HG03095 (cell line): ENCODE results near the gene RBM17.
"Not testable (repeated sequence)": the region's sequence is repeated elsewhere in the genome, so short reads cannot be mapped to it uniquely, and the experiment has no call there.

Experiments
- ATAC-seq: cut with Tn5 transposase; IDR thresholded peaks from one replicate; pipeline ENCODE4 v1.9.1; 2021; ENCODE audit warnings: moderate library complexity; ENCODE audit not compliant: unreplicated experiment

The RBM17 gene, protein sequence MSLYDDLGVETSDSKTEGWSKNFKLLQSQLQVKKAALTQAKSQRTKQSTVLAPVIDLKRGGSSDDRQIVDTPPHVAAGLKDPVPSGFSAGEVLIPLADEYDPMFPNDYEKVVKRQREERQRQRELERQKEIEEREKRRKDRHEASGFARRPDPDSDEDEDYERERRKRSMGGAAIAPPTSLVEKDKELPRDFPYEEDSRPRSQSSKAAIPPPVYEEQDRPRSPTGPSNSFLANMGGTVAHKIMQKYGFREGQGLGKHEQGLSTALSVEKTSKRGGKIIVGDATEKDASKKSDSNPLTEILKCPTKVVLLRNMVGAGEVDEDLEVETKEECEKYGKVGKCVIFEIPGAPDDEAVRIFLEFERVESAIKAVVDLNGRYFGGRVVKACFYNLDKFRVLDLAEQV

DNA sequence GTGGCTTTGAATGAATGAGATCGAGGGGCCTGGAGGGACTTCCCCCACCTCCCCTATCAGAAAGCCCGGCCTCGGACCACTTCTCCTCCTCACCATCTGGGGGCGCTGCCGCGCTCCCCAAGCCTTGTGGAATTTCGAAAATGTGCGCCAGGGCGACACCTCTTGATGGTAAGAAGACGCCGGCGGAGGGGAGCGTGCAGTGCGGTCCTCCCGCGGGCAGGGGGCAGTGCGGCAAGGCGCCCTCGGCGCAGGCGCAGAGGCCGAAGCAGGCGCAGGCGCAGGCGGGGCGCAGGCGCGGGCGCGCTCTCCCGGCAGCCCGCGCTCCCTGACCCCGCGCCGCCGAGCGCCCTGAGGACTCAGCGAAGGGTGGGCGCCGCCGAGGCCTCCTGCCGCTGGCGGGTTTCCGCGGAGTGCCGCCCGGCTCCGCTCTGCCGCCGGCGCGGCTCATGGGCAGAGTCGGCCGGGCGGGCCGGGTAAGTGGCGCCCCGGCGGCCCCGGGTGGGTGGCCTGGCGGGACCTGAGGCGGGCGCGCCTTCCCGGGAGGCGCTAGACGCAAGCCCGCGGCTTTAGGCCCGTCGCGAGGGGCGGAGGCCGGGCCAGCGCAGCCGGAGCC lies at the start of gene RBM17:
Gene RBM17, plus strand, starts transcription at position 314 of the 613 bp plus-strand sequence. CDS start 8,032 bp downstream, outside the sequence.
- ATAC-seq = peak; percentile 75

DNA sequence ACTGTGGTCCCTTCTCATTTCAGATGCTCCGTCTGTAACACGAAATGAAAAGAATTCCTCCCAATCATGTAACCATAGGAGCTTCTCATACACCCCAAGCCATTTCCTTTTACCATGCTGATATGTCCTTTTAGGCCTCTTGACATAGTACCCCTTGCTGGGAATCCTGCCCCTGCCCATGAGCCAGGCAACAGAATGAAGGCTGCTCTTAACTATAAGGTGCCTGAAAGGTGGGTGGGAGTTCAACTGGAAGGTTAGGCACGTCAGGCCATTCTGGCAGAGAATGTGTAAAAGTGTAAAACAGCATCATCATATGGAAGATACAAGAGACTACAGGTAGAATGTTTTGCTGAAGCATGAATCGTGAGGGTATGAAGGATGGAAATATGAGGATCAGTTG lies 49.1 kb upstream of the RBM17 start:
- no peak for ATAC-seq

DNA sequence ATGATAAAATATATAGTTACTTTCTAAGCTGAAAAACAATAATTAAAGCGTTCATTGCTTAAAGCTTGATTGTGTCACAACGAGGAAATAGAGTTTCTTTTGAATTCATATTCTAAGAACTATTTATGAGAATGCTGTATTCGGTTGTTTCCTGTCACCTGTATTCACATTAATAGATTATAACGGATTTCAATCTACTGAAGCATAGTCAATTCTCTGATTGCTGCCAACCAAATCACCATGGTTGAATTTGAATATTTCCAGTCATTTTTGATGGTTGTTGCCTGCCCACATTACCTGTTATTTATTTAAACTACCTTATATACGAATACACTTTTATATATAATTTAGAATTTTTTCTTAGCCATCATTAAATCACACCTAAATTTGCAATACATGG lies 48.6 kb upstream of the RBM17 start:
- ATAC-seq = no peak

DNA sequence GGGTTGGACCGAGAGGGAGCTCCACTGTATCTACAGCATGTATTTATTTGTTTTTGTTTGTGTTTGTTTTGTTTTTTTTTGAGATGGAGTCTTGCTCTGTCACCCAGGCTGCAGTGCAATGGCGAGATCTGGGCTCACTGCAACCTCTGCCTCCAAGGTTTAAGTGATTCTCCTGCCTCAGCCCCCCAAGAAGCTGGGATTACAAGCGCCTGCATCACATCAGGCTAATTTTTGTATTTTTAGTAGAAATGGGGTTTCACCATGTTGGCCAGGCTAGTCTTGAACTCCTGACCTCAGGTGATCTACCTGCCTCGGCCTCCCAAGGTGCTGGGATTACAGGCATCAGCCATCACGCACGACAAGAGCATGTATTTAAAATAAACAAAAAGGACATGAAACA lies 45.5 kb upstream of the RBM17 start:
- ATAC-seq = not testable (repeated sequence)

DNA sequence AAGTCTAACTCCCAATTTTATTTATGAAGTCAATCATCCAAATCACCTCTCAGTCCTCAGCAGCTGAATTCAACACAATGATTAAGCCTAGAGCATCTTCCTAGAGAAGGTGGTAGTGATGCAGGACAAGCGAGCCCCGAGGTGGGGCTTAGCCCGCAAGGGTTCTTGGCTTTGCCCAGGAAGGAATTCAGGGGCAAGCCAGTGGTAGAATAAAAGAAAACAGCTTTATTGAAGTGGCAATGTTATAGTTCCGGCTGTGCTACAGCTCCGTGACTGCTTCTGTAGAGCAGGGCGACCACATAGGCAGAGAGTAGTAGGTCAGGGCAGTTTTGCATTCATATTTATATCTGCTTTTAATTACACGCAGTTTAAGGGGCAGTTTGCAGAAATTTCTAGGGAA lies 44.8 kb upstream of the RBM17 start:
- ATAC-seq = no peak

DNA sequence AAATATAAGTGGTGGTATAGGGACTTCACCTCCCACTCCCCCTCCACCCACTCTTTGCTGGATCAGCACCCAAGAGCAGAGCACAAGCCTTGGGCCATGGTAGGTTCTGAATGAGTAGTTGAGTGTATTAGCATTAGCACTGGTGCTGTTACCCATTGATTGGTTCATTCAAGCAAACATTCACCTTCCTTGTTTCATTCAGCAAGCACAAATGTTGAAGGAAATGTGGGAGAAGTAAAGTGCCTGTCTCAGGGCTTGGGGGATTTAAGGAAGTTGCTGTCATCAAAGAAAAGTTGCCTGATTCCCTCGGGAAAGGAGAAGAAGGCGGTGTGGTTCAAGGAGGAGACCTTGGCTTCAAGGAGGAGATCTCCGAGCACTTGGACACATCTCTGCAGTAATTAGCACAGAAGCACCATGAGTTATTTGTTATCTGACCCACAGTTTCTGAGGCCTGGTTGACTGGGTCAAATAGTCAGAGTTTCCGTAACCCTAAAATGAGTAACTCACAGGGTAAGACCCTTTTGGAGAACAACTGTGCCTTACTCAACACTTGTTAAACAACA lies 44.0 kb upstream of the RBM17 start:
- no peak for ATAC-seq

DNA sequence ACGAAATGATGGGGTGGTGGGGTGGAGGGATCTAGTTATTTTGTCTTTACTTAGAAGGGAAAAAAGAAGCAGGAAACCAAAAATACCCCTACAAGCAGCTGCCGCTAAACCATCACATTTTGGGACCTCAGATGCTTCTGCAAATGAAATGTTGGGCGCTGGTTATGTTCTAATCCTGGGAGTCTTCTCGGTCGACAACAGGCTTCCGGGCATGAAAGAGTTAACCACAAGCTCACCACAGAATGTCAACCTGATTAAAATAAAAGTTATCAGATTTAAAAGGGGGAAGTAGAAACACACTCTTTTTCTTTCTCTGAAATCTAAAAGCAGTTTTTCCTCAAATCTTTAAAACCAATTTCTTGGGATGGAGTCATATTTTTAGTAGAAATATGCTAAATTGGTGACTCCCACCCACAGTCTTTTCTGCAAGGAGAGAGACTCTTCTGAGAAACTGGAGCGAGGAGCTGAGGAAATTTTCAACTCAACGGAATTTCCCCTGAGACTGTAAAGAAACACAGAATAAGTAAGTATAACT lies 43.5 kb upstream of the RBM17 start:
- no peak for ATAC-seq

DNA sequence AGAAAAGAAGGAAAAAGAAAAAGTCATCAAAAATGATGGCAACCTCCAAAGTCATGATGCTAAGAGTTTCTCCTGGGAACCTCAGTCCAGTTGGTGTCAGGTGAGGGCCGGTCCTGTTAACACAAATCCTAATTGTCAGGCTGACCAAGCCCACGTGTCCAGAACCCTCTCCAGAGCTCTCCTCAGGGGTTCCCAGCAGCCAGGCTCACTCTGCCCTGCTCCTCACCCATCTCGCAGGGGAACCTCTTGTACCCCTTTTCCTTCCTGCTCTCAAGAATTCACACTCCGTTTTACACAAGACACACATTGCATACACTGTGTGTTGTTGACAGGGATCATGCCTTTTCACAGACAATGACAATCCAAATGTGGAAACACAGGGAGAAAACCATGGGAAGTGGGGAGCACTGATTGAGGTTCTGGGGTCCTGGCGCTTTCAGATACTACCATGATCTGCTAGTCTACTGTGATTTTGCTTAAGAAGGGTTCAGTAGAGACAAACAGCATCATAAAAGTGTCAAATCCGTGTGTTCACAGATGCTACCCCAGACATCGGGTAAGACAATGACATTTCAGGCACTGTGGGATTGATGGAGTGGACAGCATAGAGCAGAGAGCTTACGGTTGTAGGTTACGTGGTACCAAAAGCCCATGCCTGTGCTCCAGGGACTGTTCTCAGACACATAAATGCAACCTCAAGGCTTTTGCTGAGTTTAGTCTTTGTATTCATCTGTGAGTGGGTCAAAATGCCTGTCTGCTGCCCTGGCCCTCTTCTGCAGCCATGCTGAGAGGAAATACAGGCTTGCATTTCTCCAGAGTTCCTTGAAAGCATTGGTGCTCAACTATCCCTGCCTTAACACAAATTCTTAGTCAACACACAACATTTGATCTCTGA lies 42.7 kb upstream of the RBM17 start:
- no peak for ATAC-seq

DNA sequence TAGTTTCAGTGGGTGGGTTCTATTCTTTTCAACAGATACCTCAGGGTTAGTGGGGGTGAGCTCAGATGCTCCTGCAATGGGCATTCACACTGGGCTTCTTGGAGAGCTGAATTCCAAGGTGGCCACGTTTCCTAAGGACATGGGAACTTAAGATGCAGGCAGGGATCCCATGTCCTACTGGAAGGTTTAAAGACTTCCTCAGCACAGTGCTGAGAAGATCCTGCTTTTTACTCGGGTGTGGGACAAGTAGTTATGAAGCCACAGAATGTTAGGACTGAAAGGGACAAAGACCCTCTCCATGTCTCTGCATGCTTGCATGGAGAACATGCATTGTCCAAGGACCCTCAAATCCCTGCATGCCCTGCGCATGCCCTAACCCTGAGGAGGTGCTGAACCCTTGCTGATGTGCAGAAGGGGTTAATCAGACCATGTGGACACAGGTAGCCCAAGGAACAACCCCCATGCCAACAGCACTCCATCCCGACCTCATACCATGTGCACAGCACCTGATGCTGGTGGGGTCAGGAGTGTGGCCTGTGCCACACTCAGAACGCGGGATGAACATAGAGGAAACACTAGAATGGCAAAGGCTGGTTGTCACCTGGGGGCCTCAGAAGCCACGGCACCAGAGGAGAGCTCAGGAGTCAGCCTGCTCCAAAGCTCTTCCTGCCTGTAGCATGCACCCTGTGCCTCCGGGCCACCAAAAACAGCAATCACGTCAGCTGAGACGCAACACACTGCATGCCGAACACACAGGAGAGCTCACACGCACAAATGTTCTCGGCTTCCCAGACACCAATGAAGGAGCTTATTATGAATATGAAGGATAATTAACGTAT lies 41.8 kb upstream of the RBM17 start:
- ATAC-seq = no peak

DNA sequence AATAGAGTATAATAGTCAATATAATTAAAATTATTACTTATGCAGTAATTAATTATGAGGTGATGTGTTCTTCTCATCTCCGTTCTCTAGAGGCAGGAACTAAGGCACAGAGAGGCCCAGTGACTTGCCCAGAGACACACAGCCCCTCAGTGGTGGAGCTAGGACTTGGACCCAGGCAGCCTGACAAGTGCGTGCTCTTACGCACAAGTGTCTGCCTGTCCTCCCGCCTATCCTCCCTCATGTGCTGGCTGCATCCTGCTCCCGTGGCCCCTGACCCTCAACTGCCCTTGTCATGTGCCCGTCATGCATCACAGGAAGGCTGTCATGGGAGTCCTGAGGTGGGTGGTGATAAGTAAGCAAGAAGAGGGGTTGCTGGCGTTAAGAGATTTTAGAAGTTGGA lies 41.0 kb upstream of the RBM17 start:
- no peak for ATAC-seq

DNA sequence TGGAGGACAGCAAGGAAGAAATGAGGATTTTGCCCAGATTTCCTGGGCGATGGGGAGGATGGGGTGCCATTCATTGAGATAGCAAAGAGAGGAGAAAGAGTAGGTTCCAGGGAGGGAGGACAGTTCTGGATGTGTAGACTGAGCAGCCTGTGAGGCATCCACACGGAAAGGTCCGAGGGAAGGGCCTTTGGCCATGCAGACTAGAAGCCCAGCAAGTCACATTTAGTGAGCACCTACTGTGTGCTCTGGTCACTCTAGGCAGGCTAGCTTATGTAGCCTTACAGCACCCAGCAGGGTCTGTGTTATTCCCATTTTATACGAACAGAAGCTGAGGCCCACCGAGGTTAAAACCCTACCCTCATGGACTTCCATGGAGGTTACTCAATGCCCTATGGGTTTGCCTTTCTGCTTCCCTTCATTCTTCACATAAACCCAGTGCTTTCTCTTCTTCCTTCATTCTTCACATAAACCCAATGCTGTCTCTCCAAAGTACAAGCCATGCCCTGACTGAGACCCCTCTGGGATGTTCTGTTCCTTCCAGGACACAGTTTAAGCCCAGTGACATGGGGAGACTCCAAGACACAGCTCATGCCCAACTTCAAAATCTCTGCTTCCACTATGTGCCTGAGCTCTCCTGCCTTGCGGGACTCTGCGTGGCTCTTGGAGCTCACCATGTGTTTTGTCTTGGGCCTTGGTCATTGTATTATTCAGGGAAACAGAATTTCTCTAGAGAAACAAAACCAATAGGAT lies 40.4 kb upstream of the RBM17 start:
- ATAC-seq = no peak

DNA sequence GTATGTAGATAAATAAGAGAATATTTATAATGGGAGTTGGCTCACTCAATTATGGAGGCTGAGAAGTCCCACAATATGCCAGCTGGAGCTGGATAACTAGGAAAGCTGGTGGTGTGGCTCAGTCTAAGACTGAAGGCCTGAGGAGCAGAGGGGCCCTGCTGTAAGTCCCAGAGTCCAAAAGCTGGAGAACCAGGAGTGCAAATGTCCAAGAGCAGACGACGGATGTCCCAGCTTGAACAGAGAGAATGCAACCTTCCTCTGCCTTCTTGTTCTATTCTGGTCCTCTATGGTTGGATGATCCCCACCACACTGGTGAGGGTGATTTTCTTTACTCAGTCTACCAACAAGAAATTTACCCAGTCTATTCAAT lies 39.8 kb upstream of the RBM17 start:
- ATAC-seq = no peak

DNA sequence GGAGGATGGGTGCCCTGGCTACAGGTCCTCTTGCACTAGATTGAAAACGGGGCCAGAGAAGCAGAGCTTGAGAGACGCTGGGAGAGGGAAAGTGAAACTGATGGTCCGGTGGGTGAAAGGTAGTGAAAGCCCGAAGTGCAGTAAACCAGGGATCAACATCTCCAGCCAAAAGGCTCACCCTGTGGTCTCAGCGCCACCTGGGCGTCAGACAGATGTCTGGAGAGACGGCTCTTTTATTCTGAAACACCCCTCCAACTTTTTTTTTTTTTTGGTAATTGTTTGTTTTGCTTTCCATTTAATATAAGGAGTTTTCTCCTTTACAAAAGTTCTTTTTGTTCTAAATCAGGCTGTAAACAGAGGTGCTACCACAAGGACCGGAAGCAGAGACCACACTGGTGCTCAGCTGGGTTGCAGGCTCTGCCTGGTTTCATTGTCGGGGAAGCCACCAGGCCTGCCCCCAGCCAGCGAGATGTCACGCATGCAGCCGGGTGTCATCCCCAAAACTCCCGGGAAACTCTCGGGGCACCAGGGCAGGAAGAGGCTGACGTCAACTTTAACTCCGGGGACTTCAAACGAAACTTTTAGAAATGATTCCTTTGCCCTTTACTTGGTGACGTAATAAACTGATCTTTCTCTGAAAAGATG lies 37.9 kb upstream of the RBM17 start:
- ATAC-seq = peak; percentile 74

DNA sequence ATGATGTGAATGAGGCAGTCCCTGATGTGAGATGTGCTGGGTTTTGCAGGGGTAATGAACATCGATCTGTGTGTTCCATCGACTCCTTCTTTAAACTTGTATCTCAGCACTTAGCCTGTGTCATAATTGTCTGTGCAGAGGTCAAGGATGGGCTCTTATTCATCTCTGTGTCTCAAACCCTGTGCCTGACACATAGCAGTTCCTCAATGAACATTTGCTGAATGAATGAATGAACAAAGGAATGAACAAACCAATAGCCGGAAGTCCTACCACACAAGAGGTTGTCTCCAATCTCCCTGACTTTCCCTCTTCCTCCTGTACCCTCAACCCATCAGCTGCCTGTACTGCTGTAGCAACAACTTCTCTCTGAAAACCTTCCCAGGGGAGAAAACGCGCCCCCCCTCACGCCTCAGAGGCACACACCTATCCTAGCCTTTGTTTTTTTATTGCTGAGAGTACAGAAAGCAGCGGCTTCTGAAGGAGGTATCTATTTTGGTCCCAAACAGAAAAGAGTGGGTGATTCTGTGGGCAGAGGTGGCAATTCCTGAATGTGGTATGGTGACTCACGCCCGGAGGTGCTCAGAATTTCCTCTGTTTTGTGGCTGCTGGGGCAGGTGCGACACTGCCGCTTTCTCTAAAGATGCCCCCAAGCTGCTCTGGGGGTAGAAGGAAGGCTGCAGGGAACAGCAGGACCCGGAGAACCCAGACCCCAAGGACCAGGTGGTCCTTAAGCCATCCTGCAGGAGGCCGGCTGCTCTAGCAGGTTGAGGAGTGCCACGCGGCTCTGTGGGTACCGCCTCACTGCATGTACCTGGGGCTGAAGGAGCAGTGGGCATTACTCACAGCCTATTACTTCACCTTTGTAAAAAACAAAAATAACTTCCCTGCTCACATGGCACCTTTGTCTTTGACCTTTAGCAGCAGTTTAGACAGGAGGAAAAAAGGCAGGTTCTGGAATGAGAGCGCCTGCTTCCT lies 36.3 kb upstream of the RBM17 start:
- ATAC-seq = no peak

DNA sequence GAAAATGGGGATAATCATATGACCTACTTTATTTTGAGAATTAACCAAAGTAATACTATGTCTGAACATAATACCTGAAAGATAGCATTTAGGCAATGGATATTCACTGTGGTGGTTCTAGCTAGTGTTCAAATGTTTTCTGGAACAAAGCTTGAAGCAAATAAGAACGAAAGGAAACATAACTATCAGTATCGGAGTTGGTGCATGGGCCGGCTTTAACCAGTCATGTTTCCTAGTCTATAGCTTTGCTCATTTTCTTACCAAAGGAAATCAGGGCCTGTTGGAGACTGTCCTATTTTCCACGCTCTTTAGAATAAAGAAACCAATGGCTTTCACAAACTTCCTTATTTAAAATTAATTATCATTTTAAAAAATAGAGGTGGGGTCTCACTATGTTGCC lies 35.5 kb upstream of the RBM17 start:
- ATAC-seq = no peak

DNA sequence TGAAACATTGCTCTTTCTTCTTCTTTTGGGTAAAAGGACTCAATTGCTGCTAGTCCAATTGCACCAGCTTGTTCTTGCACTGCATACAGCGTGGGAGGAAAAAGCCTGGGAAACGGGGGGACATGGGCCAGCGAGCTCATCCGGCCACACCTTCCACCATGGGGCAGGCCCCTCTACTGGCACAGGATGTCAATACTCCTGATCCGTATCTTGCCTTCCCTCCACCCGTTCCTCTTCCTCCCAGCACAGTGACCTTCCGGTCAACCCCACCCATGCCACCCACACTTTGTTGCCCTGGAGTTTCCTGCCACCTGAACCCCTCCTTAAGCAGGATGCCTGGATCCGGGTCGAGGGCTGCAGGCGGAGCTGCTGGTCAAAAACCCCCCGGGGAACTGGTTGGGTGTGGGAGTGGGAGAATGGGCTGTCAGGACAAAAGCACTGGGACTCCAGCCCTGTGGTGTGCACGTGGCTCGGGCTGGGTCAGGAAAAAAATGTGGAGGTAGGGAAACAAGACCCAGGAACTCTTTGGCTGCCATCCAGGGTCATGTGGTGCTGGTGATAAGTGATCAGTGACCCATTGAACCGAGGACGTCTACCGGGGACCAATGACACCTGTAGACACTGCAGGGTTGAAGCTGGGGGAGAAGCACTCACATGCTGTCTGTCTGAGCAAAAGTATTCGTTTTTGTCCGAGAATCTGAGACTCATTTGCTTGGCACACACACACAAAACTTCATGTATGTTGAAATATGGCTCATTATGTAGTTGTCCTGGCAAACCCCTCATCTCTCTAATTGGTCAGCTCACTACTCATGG lies 34.8 kb upstream of the RBM17 start:
- no peak for ATAC-seq

DNA sequence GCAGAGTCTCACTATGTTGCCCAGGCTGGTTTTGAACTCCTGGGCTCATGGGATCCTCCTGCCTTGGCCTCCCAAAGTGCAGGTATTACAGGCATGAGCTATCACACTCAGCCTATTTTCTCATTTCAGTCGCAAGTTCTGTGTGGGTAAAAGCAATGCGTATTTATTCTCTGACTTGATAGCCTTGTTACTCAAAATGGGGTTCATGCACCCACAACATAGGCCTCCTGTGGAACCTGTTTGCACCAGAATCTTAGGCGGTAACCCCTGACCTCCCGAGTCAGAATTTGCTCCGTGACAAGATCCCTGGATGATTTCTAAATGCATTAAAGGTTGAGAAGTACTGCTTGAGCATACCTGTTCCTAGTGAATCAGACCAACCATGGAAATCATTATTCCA lies 34.0 kb upstream of the RBM17 start:
- no peak for ATAC-seq
